Activated CD8-positive, alpha-beta memory T cell treated with anti-CD3 and anti-CD28 coated beads for 36 hours (primary cell): Measurements from ENCODE around the gene FKBP2. TPM values are rescaled to one million over a fixed set of nuclear protein-coding genes. Genes with fewer than 3 reads are reported as not detected.

Experiments
- CTCF ChIA-PET: fragments of 350-600 bp; sonication (Branson Sonifier 250); formaldehyde crosslinking; loops from one replicate; lab custom pipeline; 2021; ENCODE audit warnings: antibody characterized with exemption; lab: Charles Lee
- POLR2A ChIA-PET: fragments of 350-600 bp; sonication (Branson Sonifier 250); formaldehyde crosslinking; loops from one replicate; lab custom pipeline; 2021; ENCODE audit warnings: antibody characterized with exemption; lab: Charles Lee
- total RNA-seq, 2 experiments: library from RNA; stranded (reverse); gene quantifications; one replicate each; pipeline ENCODE4 v1.2.3, GENCODE V29; 2021

FKBP2 gene
- total RNA-seq, 2 experiments from 2014 or later = 26.8 to 28.5 TPM

DNA sequence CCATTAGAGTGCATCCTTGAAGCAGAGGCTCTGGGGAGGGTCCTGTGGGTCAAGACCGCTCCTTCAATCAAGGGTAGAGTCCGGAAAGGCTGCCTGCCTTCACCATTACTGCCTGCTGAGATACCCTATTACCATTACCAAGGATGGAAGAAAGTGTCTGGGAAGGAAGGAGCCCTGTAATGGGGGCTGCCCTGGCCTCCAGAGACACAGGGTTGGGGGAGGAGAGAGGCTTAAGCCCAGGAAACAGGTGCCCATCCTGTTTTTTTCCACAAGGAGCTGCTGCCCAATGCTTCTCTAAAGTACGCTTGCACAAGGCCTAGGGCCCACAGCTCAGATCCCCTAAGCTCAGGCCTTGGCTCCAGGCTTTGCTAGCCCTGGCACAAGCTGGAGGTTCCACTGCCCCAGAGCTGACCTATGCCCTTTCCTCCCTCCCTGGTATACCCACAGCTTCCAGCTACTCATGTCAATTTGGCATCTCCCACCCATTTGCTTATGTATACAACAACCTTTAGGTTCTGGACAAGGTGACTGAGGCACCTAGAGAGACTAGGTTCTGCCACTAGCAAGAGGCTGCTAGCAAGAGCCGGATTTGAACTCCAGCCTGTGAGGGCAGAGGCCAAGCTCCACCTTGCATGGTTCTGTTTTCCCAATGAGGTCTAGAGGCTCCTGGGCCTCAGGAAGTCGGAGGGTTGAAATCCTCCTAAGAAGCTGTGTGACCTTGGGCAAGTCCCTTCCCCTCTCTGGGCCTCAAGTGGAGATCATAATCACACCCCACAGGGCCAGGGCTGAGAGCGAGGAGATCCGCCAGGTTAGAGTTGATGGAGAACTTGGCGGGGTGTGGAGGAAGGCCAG, 8.9 kb downstream of the FKBP2 start:
- ChIA-PET POLR2A (interaction anchor here (0.6 to 1.3 kb wide), 2 partner anchors 55 to 64 kb away, joined by 3 to 4 read pairs; partner anchors contain the start of gene STIP1), CTCF (interaction anchor here (1.0 to 5.0 kb wide), 11 partner anchors 8 to 53 kb away, joined by 3 to 61 read pairs (median 8); partner anchors contain the start of genes BAD, CATSPERZ, ESRRA and FERMT3)

DNA sequence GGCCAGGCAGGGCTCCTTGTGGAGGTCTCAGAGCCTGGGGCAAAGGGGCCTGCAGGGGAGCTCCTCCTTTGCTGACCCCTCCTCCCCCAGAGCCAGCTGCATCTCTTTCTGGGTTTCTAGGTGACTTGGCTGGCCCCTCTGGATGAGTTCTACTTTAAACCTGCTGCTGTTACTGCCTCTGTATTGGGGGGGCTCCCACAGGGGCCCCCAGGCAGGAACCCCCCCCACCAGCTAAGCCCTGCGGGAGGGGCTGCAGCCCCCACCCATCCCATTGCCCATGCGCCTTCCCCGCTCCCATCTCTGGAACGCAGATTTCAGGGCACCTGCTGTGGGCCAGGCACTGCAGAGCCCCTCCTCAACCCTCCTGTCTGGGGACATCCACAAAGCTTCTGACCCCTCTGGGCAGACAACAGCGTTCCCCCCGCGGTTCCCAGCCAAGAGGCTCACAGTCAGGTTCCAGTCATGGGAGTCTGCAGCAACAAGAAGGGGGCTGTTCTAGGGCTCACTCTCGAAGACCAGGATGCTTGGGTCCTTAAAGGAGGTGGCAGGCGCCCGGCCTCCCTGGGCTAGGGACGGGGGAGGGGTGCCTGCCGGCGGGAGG, 9.6 kb downstream of the FKBP2 start:
- CTCF ChIA-PET = interaction anchor here (0.7 to 5.0 kb wide), 14 partner anchors 8 to 67 kb away, joined by 3 to 61 read pairs (median 8); partner anchors contain the start of genes BAD, CATSPERZ, ESRRA and FERMT3
- POLR2A ChIA-PET = no interaction called here

DNA sequence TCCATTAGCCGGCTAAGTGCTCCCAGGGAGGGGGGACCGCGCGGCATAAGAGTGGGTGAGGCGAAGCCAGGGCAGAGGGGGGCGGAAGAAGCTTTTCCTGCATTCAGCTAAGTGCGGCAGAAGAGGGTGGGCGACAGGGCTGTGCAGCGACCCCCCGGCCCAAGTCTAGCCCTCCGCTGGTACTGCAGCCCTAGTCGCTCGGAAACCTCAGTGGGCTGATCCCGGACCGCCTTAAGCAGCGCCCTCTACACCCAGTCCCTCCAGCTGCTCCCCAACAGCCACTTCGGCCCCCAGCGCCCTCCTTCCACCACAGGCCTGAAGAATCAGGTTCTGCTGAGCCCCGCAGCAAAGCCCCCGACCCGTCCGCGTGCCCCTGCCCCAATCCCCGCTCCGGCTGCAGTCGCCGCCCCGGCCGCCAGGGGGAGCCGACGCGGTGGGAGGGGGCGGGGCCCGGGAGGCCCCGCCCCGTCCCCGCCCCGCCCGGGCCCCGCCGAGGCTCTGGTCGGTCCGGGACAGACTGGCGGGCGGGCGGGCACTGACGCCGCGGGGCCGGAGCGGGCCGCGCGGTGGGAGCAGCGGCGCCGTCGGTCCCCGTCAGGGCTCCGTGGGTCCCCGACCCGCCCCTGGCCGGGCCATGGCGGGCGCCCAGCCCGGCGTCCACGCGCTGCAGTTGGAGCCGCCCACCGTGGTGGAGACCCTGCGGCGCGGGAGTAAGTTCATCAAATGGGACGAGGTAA, 10.3 kb downstream of the FKBP2 start, which contains the start of gene PLCB3:
Gene PLCB3 (plus strand): TSS at position 515 of the 737 bp plus-strand sequence. CDS start 120 bp downstream, at position 635.
- POLR2A ChIA-PET = interaction anchor here (1.7 kb wide), 1 partner anchor 17 kb away, joined by 10 read pairs; no protein-coding TSS in a partner anchor
- CTCF ChIA-PET = interaction anchor here (0.7 to 5.0 kb wide), 18 partner anchors 8 to 74 kb away, joined by 3 to 61 read pairs (median 6); partner anchors contain the start of genes BAD, CATSPERZ, ESRRA and FERMT3

DNA sequence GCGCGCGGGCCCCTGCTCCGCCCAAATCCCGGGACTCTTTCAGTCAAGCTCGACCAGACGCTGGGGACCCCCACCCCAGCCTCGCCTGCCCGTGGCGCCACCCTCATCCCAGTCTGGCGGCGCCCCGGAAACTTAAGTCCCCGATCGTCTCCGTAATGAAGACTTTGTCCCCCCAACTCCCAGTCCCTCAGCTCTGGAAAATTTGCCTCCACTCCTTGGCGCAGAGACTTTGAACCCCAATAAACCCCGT, 10.8 kb downstream of the FKBP2 start:
- POLR2A ChIA-PET = interaction anchor here (0.6 to 1.7 kb wide), 2 partner anchors 11 to 16 kb away, joined by 3 to 10 read pairs; partner anchors contain the start of gene FKBP2

DNA sequence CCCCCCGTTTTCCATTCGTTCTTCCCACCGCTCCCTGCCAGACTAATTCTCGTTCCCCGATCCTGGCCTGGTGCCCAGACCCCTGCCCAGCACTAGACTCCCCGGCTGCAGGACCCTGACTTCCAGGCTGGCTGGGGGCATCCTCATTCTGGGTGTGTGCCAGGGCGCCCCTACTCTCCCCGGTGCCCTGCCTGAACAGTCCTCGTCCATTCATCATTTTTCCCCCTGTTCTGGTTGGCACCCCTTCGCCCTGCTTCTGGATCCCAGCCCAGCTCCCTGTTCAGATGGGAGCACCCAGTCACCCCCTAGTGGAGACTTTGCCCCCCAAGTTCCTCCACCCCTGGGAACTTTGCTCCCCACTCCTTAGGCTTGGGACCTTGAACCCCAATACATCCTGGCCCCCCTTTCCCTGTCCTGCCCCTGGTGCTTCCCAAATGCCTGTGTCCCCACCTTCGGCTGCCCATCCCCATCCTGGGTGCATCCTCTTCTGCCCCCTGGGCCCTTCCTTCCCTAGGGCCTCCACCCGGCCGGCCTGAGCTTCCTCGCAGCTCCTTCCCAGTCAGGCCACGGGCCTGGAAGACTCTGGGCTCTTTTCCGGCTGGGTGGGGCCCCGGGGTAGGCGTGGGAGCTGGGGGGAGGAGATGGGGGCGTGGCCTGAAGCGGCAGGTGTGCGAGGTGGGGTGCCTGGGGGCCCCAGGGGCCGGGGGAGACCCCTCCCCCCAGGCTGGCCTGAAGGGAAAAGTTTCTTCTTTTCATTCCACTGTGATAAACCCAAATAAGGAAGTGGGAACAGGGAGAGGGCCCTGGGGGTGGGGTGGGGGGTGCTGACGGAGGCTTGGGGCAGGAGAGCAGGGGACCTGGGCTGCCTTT, 11.3 kb downstream of the FKBP2 start:
- CTCF ChIA-PET = interaction anchor here (0.7 to 5.0 kb wide), 14 partner anchors 9 to 73 kb away, joined by 3 to 61 read pairs (median 7); partner anchors contain the start of genes BAD, CATSPERZ, ESRRA and FERMT3
- POLR2A ChIA-PET = interaction anchor here (0.6 to 1.7 kb wide), 4 partner anchors 11 to 525 kb away, joined by 3 to 10 read pairs (median 4); partner anchors contain the start of gene FKBP2

More for the DNA sequence above, 10.8 kb downstream of the FKBP2 start:
- CTCF ChIA-PET = interaction anchor here (0.7 to 5.0 kb wide), 14 partner anchors 9 to 74 kb away, joined by 3 to 61 read pairs (median 7); partner anchors contain the start of genes BAD, CATSPERZ, ESRRA and FERMT3

DNA sequence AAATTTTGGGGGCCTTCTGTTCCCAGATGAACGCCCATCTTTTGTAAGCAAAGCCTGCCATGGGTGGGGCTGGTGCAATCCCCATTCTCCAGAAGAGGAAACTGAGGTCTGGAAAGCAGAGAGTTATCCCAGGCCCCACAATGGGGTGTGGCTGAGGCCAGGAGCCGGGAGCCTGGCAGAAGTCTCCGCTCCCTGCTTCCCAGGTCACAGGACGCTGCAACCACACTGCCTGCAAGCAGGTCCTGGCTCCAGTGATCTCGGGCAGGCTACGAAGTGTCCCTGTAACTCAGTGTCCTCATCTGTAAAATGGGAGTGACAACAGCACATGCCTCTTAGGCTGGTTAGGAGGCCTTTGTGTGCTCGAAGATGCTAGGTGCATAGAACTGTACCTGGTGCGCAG, 12.1 kb downstream of the FKBP2 start:
- POLR2A ChIA-PET = no interaction called here
- CTCF ChIA-PET = interaction anchor here (4.7 kb wide), 1 partner anchor 15 kb away, joined by 39 read pairs; no protein-coding TSS in a partner anchor

DNA sequence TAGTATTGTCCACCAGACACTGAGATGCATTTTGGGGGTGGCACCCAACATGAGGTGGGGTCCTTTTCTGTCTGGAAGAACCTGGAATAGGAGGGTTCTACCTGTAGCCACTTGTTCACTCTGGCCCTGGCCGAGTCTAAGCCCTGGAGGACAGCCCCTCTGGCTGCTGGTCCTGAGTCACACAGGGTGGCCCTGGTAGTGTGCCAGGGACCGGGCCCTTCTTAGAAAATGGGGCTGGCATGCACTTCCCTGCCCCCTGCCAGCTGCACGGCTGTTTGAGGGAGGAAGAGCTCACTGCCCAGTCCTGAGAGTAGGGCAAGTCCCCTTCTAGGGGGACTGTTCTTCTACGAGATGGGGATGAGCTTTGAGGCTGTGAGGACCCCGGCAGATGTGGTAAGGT, 12.6 kb downstream of the FKBP2 start:
- ChIA-PET POLR2A (no interaction called here), CTCF (no interaction called here)

DNA sequence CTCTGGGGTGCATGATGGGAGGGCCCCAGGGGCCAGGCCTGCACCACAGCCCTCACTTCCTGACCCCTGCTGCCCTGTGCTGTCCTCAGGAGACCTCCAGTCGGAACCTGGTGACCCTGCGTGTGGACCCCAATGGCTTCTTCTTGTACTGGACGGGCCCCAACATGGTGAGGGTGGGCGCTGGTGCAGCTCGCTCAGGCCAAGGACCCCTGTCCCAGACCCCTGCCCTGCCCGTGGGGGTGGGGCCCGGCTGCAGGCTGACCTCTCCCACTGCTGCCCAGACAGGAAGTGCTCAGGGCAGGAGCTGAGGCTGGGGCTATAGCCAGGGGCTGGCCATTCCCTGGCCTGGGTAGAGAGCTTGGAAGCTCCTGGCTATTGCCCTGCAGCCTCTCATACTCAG, 13.4 kb downstream of the FKBP2 start:
- CTCF ChIA-PET = interaction anchor here (2.4 kb wide), 1 partner anchor 47 kb away, joined by 7 read pairs; no protein-coding TSS in a partner anchor
- POLR2A ChIA-PET = no interaction called here

DNA sequence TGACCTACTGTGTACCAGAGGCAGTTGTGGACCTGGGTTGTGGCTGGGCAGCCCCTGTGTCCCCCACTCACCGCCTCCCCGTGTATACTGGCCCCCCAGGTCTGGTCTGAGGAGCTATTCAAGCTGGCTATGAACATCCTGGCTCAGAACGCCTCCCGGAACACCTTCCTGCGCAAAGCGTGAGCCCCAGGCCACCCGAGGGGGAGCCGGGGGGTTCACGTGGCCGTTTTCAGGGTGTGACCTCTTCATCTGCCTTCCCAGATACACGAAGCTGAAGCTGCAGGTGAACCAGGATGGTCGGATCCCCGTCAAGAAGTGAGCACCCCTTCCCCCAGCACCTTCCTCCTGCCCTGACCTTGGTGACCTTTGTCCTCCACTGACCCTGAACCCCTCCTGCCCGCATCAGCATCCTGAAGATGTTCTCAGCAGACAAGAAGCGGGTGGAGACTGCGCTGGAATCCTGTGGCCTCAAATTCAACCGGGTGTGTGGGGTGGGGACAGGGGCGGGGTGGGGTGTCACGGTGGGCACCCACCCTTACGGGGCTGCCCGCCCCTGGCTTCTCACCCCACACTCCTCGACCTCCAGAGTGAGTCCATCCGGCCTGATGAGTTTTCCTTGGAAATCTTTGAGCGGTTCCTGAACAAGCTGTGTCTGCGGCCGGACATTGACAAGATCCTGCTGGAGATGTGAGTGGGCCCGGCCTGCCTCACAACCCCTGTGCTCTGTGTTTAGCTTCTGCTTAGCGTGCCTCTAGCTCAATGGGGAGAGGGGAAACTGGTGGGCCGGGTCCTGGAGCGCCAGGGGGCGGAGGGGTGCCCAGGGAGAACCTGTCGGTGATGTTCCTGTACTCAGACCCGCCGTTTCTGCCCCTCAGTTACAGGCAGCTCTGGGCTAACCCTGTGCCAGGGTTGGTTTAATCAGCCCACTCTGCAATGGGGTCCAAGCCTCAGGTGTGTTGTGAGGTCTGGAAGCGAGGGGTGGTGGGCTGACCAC, 14.5 kb downstream of the FKBP2 start:
- ChIA-PET CTCF (interaction anchor here (1.0 to 2.4 kb wide), 2 partner anchors 9 to 46 kb away, joined by 4 to 7 read pairs; partner anchors contain the start of gene PPP1R14B), POLR2A (interaction anchor here (1.1 to 1.4 kb wide), 2 partner anchors 12 to 14 kb away, joined by 3 to 4 read pairs; partner anchors contain the start of gene FKBP2)

DNA sequence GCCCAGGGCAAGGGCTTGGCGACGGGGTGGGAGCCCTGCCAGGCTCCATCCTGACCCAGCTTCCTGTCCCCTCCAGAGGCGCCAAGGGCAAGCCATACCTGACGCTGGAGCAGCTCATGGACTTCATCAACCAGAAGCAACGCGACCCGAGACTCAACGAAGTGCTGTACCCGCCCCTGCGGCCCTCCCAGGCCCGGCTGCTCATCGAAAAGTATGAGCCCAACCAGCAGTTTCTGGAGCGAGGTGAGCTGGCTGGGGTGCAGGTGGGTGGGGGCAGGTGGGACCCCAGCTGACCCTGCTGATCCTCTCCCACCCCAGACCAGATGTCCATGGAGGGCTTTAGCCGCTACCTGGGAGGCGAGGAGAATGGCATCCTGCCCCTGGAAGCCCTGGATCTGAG, 15.4 kb downstream of the FKBP2 start:
- ChIA-PET POLR2A (interaction anchor here (1.1 to 1.4 kb wide), 2 partner anchors 12 to 15 kb away, joined by 3 to 4 read pairs; partner anchors contain the start of gene FKBP2), CTCF (interaction anchor here (1.0 to 2.4 kb wide), 2 partner anchors 10 to 45 kb away, joined by 4 to 7 read pairs; partner anchors contain the start of gene PPP1R14B)

DNA sequence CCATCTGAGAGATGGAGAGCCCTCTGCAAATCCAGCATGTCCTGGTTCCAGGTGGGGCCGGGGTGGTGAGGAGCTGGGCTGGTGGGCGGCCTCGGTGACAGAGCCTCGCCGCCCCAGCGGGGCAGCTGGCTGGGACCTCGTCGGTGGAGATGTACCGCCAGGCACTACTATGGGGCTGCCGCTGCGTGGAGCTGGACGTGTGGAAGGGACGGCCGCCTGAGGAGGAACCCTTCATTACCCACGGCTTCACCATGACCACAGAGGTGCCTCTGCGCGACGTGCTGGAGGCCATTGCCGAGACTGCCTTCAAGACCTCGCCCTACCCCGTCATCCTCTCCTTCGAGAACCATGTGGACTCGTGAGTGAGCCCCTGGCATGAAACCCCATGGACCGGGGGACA, 17.5 kb downstream of the FKBP2 start:
- POLR2A ChIA-PET = interaction anchor here (1.3 kb wide), 1 partner anchor 11 kb away, joined by 4 read pairs; no protein-coding TSS in a partner anchor

DNA sequence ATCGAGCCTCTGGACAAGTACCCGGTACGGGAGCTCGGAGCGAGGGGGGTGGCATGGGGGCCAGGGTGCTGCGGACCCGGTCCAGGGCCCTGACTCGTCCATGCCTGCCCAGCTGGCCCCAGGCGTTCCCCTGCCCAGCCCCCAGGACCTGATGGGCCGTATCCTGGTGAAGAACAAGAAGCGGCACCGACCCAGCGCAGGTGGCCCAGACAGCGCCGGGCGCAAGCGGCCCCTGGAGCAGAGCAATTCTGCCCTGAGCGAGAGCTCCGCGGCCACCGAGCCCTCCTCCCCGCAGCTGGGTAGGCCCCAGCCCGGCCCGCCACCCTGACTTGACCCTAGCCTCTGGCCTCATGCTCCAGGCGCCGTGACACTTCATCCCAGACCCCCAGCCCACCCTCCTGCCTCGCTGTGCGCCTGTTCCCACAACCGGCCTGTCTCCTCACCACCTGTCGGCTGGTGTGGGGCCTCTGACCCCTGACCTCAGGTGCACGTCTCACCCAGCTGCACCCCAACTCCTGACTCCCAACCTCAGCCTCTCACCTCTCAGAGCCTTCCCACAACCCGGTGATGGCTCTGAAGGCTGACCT, 18.1 kb downstream of the FKBP2 start:
- POLR2A ChIA-PET = no interaction called here
- CTCF ChIA-PET = interaction anchor here (1.3 to 2.0 kb wide), 2 partner anchors 10 to 12 kb away, joined by 4 to 7 read pairs; no protein-coding TSS in a partner anchor

More for the DNA sequence above, 17.5 kb downstream of the FKBP2 start:
- CTCF ChIA-PET = interaction anchor here (1.3 to 2.0 kb wide), 3 partner anchors 9 to 13 kb away, joined by 4 to 7 read pairs (median 5); partner anchors contain the start of gene PPP1R14B

DNA sequence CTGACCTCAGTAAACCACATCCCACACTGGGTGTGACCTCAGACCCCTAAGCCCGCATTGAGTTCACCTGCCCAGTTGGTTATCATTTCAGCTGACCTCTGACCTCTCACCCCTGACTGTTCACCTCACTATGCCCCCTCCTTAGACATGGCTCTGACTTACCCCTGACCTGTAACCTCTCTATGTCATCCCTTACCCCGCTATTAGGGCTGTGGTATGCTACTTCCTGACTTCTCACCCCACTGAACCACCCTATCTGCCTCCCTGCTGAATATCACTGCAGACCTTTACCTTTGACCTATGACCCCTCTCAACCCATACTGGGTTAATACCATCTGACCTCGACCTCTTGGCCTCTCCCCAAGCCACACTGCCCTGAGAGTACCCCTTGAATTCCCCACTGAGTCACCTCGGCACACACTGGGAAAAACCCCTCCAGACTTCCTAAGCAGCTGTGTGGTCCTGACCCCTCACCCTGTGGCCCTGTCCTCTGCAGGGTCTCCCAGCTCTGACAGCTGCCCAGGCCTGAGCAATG, 18.7 kb downstream of the FKBP2 start:
- POLR2A ChIA-PET = no interaction called here
- CTCF ChIA-PET = interaction anchor here (1.3 kb wide), 1 partner anchor 12 kb away, joined by 4 read pairs; no protein-coding TSS in a partner anchor

DNA sequence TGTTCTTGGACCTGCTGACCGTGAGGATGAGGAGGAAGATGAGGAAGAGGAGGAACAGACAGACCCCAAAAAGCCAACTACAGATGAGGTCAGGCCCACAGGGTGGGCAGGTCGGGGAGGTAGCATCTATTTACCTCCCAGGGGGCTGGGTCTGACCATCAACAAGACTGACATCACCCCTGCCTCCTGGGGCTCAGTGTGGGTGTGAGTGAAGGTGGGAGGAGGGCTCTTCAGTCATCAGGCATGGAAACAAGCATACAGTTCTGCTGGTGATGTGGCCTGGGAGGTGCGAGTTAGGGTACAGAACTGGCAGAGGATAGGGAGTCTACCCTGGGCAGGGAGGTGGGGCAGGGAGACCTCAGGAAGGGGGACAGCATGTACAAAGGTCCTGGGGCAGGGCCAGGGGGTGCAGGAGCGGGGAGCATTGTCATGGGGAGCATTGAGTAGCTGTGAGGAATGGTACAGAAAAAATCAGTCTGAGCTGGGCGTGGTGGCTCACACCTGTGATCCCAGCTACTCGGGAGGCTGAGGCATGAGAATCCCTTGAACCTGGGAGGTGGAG, 19.3 kb downstream of the FKBP2 start:
- POLR2A ChIA-PET = no interaction called here

More for the DNA sequence above, 19.3 kb downstream of the FKBP2 start:
- CTCF ChIA-PET = interaction anchor here (0.8 kb wide), 1 partner anchor 10 kb away, joined by 3 read pairs; no protein-coding TSS in a partner anchor
